HG03196 (cell line): ENCODE measurements around the gene TUBA8.
A peak's percentile ranks its signal among the peaks of the same experiment; 100 is the strongest.
"Not testable (repeated sequence)": the region's sequence is repeated elsewhere in the genome, so short reads cannot be mapped to it uniquely, and the experiment has no call there.

Source experiments
- ATAC-seq: cut with Tn5 transposase; IDR thresholded peaks from one replicate; pipeline ENCODE4 v1.9.1; 2021; ENCODE audit not compliant: unreplicated experiment

TUBA8 gene

GRCh38 chr22:18105981-18106380, 4.6 kb upstream of the TUBA8 start:
- ATAC-seq = not testable (repeated sequence)

GRCh38 chr22:18106550-18107341, 3.9 kb upstream of the TUBA8 start:
- peak; percentile 62 for ATAC-seq

GRCh38 chr22:18108187-18108586, 2.4 kb upstream of the TUBA8 start:
- ATAC-seq = no peak

- ATAC-seq = no peak
Observed at GRCh38 chr22:18109410-18110193, 1.0 kb upstream of the TUBA8 start.

GRCh38 chr22:18110954-18111758, 547 bp downstream of the TUBA8 start:
- no peak for ATAC-seq

GRCh38 chr22:18111759-18112330, 1.2 kb downstream of the TUBA8 start:
- no peak for ATAC-seq

- no peak for ATAC-seq
Observed at GRCh38 chr22:18112440-18112839, 1.8 kb downstream of the TUBA8 start.

GRCh38 chr22:18113680-18114394, 3.2 kb downstream of the TUBA8 start:
- ATAC-seq = no peak

- no peak for ATAC-seq
Observed at GRCh38 chr22:18114495-18114894, 3.9 kb downstream of the TUBA8 start.

GRCh38 chr22:18114976-18115652, 4.5 kb downstream of the TUBA8 start:
- no peak for ATAC-seq

GRCh38 chr22:18115906-18116371, 5.3 kb downstream of the TUBA8 start:
- no peak for ATAC-seq

GRCh38 chr22:18116634-18117033, 6.0 kb downstream of the TUBA8 start:
- ATAC-seq = no peak

GRCh38 chr22:18118345-18118915, 7.8 kb downstream of the TUBA8 start:
- ATAC-seq = no peak

- no peak for ATAC-seq
Observed at GRCh38 chr22:18119409-18120110, 9.0 kb downstream of the TUBA8 start.

GRCh38 chr22:18120857-18121256, 10.2 kb downstream of the TUBA8 start:
- no peak for ATAC-seq

GRCh38 chr22:18121506-18121905, 10.9 kb downstream of the TUBA8 start:
- no peak for ATAC-seq

- ATAC-seq = no peak
Observed at GRCh38 chr22:18121954-18122554, 11.4 kb downstream of the TUBA8 start.

- not testable (repeated sequence) for ATAC-seq
Observed at GRCh38 chr22:18123476-18124025, 12.9 kb downstream of the TUBA8 start.
